ENCODE measurements around the gene SH3PXD2A.

DNA sequence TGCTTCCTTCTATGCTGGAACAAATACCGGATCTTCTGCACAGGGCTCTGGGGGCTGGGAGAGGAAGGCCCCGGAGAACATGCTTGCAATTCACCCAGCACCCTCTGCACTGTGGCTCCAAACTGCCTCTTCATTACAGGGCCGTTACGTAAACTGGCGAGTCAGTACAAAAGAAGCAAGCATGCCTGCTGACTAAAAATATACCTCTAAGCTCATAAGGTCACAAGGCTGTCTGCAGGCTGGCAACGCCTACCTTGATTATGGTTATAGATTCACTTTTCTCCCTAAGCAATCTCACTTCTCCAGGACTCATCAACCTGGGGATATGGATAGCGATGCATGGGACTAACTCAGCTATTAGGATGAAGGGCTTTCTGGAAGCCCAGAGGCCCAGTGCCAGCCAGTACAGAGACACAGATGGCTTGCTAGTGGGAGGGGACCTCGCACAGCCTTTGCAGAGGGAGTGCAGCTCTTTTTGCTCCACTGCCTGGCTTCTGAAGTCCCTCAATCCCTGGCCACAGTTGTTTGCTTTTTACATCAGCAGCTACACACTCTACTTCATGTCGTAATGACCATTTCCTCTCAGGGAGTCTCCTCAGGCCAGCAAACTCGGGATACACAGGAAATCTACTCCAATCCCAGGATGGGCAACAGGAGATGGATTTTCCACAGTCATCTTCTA is 96.1 kb downstream of the SH3PXD2A start:
- TF ChIP-seq CTCF (conservative IDR thresholded peaks at IDR 0.05; ENCODE audit: low read depth, low read length): no peak; the same call in 1 of the 2 replicates
- peak; percentile 15; the same call in 1 of the 2 replicates for TF ChIP-seq POLR2A (IDR thresholded peaks at IDR 0.05; ENCODE audit: low read depth, low read length)
- TF ChIP-seq CEBPB (IDR thresholded peaks at IDR 0.05; ENCODE audit: low read depth, low read length): peak; percentile 78
- peak; percentile 26; the same call in 1 of the 2 replicates for TF ChIP-seq RAD21 (IDR thresholded peaks at IDR 0.05; ENCODE audit: low read length)
